GM12801 (cell line): ENCODE measurements around the gene TPD52L1.

Experiments used
- TF ChIP-seq, protein P1 (sequence below): IDR thresholded peaks from one replicate; pipeline ENCODE4 v1.5.1; 2011; ENCODE audit warnings: control low read depth; ENCODE audit not compliant: insufficient read length; ENCODE audit errors: extremely low read depth

Gene TPD52L1

DNA sequence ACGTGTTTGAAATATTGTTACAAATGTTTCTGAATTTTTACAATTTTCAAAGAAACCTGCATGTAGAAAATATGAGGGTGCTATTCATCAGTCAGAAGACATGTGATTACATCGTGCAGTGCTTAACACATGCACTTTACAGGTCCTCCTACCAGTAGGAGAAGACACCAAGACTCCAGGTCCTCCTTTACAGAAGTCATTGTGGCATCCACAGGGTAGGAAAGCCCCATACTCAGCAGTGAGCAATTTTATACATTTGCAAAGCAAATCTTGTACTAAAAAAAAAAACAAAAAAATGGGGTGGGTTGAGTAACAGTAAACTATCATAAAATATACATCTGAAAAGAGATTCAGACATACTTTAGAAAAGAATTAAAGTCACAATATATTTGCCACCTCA, 14.0 kb downstream of the TPD52L1 start:
- TF ChIP-seq, protein P1, sequence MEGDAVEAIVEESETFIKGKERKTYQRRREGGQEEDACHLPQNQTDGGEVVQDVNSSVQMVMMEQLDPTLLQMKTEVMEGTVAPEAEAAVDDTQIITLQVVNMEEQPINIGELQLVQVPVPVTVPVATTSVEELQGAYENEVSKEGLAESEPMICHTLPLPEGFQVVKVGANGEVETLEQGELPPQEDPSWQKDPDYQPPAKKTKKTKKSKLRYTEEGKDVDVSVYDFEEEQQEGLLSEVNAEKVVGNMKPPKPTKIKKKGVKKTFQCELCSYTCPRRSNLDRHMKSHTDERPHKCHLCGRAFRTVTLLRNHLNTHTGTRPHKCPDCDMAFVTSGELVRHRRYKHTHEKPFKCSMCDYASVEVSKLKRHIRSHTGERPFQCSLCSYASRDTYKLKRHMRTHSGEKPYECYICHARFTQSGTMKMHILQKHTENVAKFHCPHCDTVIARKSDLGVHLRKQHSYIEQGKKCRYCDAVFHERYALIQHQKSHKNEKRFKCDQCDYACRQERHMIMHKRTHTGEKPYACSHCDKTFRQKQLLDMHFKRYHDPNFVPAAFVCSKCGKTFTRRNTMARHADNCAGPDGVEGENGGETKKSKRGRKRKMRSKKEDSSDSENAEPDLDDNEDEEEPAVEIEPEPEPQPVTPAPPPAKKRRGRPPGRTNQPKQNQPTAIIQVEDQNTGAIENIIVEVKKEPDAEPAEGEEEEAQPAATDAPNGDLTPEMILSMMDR = no peak

DNA sequence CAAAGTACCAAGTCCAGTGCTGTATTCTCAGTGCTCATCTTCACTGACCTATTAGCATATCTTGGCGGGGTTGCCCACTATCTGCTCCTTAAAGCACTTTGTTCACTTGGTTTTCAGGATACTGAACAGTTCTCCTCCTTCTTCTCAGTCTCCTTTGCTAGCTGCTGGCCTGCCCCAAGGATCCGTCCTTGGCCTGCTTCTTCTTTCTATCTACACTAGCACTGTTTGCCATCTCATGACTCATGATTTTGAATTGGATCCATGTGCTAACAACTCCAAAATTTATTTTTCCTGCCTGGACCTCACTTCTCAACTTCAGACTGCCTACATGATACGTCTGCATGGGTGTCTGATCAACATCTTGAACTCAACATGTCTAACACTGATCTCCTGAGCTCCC, 15.5 kb downstream of the TPD52L1 start:
- TF ChIP-seq, protein P1 = no peak

DNA sequence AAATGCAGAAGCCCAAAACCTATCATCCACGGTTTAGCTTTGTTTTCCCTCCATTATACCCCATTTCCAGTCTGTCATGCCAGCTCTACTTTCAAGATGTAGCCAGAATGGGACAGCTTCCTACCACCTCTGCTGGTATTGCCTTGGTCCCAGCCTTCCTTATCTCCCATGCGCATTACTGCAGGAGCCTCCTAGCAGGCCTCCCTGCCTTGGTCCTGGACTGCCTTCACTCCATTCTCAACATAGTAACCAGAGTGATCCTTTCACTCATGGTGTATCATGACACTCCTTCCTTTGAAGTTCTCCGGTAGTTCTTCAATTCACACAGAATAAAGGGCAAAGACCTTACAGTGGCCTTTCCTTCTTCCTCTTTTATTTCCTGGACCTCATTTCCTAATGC, 15.9 kb downstream of the TPD52L1 start:
- TF ChIP-seq, protein P1 = no peak

DNA sequence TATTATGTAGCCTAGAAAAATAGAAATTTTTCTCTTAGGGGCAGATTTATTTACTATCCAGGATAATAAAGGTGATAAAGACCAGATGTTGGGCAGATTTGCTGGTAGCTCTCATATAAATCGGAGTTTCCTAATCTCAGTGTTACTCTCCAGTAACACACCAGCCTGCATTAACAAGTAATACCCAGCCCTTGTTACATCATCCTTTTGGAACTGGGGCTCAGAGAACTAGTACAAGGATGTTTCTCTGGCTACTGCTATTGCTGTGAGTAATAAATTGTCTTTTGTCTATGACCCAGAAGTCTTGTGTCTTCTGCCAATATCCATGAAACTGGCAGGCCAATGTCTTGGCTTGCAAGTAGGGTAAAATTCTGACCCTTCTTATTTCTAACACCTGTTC, 16.8 kb downstream of the TPD52L1 start:
- TF ChIP-seq, protein P1 = no peak

DNA sequence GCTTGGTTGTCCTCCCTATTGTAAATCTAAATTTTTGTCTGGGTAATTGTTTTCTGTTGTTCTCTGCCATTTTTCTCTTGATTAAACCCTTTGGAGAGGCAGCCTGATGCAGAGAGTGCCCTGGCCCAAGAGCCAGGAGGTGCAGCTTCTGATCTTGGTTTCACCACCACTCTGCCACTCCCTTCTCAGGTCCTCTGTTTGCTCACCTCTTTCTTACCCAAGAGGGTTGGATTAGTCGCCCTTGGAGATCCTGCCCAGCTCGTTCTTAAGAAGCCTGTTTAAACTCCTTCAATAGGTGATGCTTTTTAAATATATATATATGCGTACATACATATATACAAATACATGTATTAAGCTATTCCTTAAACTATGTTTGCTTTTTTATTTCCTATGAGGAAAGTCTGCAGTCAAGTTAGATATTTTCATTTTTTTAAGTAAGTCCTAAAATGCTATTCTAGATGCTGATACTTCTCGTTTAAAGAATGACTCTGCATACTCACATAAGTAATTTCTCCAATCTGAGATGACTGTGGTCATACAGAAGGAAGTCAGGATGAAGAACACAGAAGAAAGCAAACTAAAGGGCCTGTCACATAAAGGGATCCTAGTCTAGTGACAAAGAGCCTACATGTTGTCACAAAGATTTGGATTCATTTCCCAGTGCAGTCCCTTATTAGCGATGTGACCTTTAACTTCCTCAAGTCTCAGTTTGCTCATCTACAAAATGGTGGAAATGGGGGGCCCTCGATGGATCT, 19.9 kb downstream of the TPD52L1 start:
- TF ChIP-seq, protein P1 = no peak

DNA sequence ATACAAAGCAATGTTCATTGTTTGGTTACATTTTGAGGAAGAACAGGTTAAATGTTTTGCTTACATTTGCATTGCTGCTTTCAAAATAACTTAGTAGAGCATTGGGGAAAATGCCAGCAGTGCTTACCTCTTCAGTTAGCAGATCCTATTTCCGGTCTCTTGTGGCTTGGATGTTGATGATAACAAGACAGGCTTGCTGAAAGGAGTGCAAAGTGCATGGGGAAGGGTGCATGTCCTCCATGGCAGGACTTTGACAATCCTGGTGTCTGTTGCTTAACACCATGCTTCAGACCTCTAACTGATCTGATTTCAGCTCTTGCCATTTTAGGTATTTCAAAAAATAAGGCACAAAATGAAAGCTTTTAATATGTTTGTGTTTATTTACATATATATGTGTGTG, 21.1 kb downstream of the TPD52L1 start:
- TF ChIP-seq, protein P1 = no peak

DNA sequence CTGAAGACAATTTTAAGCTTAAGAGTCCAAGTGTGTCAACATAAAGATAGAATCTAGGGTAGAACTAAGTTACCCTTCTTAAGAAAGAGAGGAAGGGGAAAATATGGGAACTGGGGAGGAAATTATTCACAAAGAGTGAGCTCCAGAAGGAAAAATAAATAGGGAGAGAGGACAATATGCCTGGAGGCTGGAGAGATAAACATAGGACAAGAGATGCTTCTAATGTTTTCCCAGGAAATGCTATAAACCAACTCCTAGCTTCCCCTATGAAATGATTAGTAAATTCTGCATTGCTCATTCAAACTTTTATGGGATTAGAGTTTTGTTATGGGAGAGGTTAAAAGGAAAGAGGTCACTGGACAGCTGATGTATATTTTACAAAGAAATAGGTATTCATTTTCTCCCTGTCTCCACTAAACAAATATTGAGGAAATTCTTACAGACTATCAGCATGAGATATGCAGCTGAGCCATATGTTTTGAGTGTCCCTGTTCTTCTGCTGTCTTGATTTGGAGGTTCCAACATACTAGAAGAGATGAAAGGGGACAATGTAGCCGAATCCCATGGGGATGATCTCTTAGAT, 22.0 kb downstream of the TPD52L1 start:
- TF ChIP-seq, protein P1 = no peak
